Natural killer cell treated with Interleukin-12 subunit alpha and Interleukin-12 subunit beta and Interleukin-15 and Interleukin-18, amount 100 ng/mL, for 72 hours (primary cell): ENCODE data around the gene SRRM5. TPM values are rescaled to one million over a fixed set of nuclear protein-coding genes. Genes with fewer than 3 reads are reported as not detected.
"Not testable (repeated sequence)": the region's sequence is repeated elsewhere in the genome, so short reads cannot be mapped to it uniquely, and the experiment has no call there.

Experiments used
- ATAC-seq, 2 donors: fragments of 150-1000 bp; cut with Tn5 transposase in 1 of 2; sonication (Bioruptor Pico), chemical (Tn5 transposase) in 1 of 2; 2 replicates each; pipeline ENCODE4 v1.10.0; 2021
- DNase-seq: peaks from one replicate; pipeline ENCODE4 v3.0.0; 2022; ENCODE audit warnings: low spot score
- H3K27ac Mint-ChIP-seq, 2 donors: 1 replicate in 1 of 2; 2 replicates in 1 of 2; pipeline ENCODE4 v1.8.0; 2022; ENCODE audit warnings: mixed read lengths in 2 of 2, mild to moderate bottlenecking in 1 of 2, moderate library complexity in 1 of 2
- H3K27me3 Mint-ChIP-seq, 2 donors: 1 replicate in 1 of 2; 2 replicates in 1 of 2; pipeline ENCODE4 v1.8.0; 2022; ENCODE audit warnings: mixed read lengths in 2 of 2
- H3K36me3 Mint-ChIP-seq: one replicate; pipeline ENCODE4 v1.8.0; 2022; ENCODE audit warnings: mixed read lengths
- H3K4me1 Mint-ChIP-seq, 2 donors: 1 replicate in 1 of 2; 2 replicates in 1 of 2; pipeline ENCODE4 v1.8.0; 2022; ENCODE audit warnings: low read depth in 2 of 2, mixed read lengths in 2 of 2, mild to moderate bottlenecking in 1 of 2
- H3K4me3 Mint-ChIP-seq: one replicate; pipeline ENCODE4 v1.8.0; 2022; ENCODE audit warnings: mixed read lengths
- H3K9me3 Mint-ChIP-seq: 2 replicates; pipeline ENCODE4 v1.8.0; 2022; ENCODE audit warnings: mixed read lengths
- total RNA-seq, 2 donors: library from RNA; stranded (reverse); gene quantifications; one replicate each; pipeline ENCODE4 v1.2.3, GENCODE V29; 2022

SRRM5 gene
- total RNA-seq, 2 donors from 2014 or later, result 1.1 to 1.8 TPM

GRCh38 chr19:43628646-43629326 is 16.9 kb downstream of the SRRM5 start:
- peaks cover 14 to 19% of the 10 kb centered on the region in 2 donors for H3K27me3 Mint-ChIP-seq
- no peaks in the 10 kb centered on the region for H3K9me3 Mint-ChIP-seq
- DNase-seq (peak; percentile 25), ATAC-seq (no peak)
- H3K36me3 Mint-ChIP-seq, result no peaks in the 10 kb centered on the region
- H3K4me3 Mint-ChIP-seq, result no peak overlapping the region
- peaks cover 0 to 11% of the 10 kb centered on the region in 2 donors for H3K4me1 Mint-ChIP-seq
- no peak overlapping the region for H3K27ac Mint-ChIP-seq

- H3K27me3 Mint-ChIP-seq, result peaks cover 14 to 19% of the 10 kb centered on the region in 2 donors
- no peaks in the 10 kb centered on the region for H3K36me3 Mint-ChIP-seq
- DNase-seq (no peak), ATAC-seq (no peak)
- no peak overlapping the region for H3K4me3 Mint-ChIP-seq
- peaks cover 0 to 3% of the 10 kb centered on the region in 2 donors for H3K4me1 Mint-ChIP-seq
- no peak overlapping the region for H3K27ac Mint-ChIP-seq
- no peaks in the 10 kb centered on the region for H3K9me3 Mint-ChIP-seq
These were observed 19.6 kb downstream of the SRRM5 start for GRCh38 chr19:43631491-43631890.

DNA sequence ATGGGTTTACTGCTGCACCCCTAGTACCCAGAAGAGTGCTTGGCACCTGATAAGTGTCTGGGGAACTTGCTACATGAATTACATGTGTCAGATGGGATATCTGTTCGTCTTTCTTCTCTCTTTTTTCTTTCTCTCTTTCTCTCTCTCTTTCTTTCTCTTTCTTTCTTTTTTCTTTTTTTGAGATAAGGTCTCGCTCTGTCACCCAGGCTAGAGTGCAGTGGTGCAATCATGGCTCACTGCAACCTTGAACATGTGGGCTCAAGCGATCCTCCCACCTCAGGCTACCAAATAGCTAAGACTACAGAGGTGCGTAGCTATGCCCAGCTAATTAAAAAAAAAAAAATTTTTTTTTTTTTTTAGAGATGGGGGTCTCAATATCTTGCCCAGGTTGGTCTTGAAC is 21.6 kb downstream of the SRRM5 start:
- Mint-ChIP-seq H3K36me3 (no peaks in the 10 kb centered on the region), H3K4me1 (peaks cover 0 to under 1% of the 10 kb centered on the region in 2 donors), H3K27ac (no peak overlapping the region), H3K4me3 (no peak overlapping the region), H3K9me3 (no peaks in the 10 kb centered on the region), H3K27me3 (peaks cover 22 to 38% of the 10 kb centered on the region in 2 donors)
- DNase-seq, result no peak
- ATAC-seq, result no peak

DNA sequence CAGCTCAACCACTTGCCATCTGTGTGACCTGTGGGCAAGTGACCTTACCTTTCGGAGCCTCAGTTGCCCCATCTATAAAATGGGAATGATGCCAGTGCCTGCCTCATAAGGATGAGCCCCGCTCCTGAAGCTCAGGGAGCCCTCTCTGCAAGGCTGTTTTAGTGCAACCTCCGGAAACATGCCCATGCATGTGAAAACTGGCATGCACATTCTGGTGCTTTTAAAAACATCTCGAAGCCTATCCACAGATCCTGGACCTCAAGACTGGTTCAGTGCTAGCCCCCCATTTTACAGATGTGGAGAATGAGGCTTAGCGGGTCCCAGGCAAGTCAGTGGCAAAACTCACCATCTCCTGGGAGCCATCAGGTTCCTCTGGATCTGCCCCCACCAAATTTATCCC is 22.2 kb downstream of the SRRM5 start:
- ATAC-seq, result no peak
- no peak overlapping the region for H3K4me3 Mint-ChIP-seq
- H3K9me3 Mint-ChIP-seq, result no peaks in the 10 kb centered on the region
- DNase-seq, result peak; percentile 25
- H3K4me1 Mint-ChIP-seq, result peaks cover 5 to 6% of the 10 kb centered on the region in 2 donors
- peaks cover 27 to 44% of the 10 kb centered on the region in 2 donors for H3K27me3 Mint-ChIP-seq
- no peaks in the 10 kb centered on the region for H3K36me3 Mint-ChIP-seq
- H3K27ac Mint-ChIP-seq, result no peak overlapping the region

DNA sequence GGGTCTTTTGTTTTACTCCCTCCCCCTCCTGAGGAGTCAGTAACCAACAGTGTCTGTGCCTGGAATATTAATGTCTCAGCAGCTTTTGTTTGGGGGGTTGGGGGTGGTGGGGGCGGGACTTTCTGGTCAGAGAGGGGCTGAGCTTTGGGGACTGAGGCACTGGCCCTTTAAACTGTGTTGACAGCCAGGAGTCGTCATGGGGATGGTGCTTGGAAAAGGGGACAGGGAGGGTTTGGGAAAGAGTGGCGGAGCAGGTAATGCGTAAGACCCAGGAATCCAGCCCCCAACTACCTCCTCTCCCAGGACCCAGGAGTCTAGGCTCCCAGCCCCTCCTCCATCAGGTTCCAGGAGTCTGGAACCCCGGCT is 22.6 kb downstream of the SRRM5 start:
- Mint-ChIP-seq H3K4me1 (peaks cover 7 to 9% of the 10 kb centered on the region in 2 donors), H3K9me3 (no peaks in the 10 kb centered on the region), H3K36me3 (no peaks in the 10 kb centered on the region)

GRCh38 chr19:43634872-43635560 is 23.1 kb downstream of the SRRM5 start:
- H3K27ac Mint-ChIP-seq, result no peak overlapping the region
- H3K4me3 Mint-ChIP-seq, result no peak overlapping the region

More for the DNA sequence above, 22.6 kb downstream of the SRRM5 start:
- ATAC-seq (no peak), DNase-seq (no peak)
- Mint-ChIP-seq H3K27ac (no peak overlapping the region), H3K27me3 (peaks cover 28 to 48% of the 10 kb centered on the region in 2 donors), H3K4me3 (no peak overlapping the region)

DNA sequence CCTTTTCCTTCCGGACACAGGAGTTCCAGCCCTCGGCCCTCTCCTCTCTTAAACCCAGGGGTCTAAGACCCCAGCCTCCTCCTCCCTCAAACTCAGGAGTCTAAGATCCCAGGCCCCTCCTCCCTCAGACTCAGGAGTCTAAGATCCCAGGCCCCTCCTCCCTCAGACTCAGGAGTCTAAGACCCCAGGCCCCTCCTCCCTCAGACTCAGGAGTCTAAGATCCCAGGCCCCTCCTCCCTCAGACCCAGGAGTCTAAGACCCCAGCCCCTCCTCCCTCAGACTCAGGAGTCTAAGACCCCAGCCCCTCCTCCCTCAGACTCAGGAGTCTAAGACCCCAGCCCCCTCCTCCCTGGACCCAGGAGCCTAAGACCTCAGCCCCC is 23.7 kb downstream of the SRRM5 start:
- not testable (repeated sequence) for DNase-seq, H3K27ac Mint-ChIP-seq, H3K9me3 Mint-ChIP-seq, H3K4me3 Mint-ChIP-seq, ATAC-seq, H3K36me3 Mint-ChIP-seq
- H3K4me1 Mint-ChIP-seq, result peaks cover 9 to 11% of the 10 kb centered on the region in 2 donors
- peaks cover 29 to 48% of the 10 kb centered on the region in 2 donors for H3K27me3 Mint-ChIP-seq

More at GRCh38 chr19:43634872-43635560, 23.1 kb downstream of the SRRM5 start:
- H3K27me3 Mint-ChIP-seq, result peaks cover 28 to 48% of the 10 kb centered on the region in 2 donors
- H3K36me3 Mint-ChIP-seq, result no peaks in the 10 kb centered on the region
- no peaks in the 10 kb centered on the region for H3K9me3 Mint-ChIP-seq
- H3K4me1 Mint-ChIP-seq, result peaks cover 7 to 9% of the 10 kb centered on the region in 2 donors
- ATAC-seq (no peak), DNase-seq (peak; percentile 31)

DNA sequence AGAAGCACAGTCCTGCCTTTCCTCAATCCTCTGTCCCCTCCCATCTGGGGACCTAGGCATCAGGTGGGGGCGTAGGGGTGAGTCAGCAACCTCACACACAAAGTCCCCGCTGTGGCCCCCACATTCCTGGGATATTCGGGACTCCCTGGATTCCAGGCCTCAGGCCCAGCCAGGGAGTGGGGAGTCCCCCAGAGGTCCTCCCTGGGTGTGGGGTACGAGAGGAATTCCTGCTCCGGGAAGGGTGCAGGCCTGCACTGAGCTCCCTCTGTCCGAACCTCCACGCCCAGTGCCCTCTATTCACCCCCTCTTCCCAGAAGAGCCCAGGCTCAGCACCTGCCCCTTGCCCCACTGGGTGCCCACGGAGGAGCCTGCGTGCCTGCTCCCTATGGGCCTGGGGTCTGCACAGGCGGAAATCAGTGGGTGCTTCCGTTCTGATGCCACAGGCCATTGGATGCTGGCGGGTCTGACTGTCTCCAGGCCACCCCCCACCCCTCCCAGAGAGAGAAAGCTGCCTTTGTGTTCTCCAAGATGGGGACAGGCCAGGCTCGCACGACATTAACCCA is 24.3 kb downstream of the SRRM5 start:
- Mint-ChIP-seq H3K4me1 (peaks cover 9 to 13% of the 10 kb centered on the region in 2 donors), H3K27ac (no peak overlapping the region), H3K4me3 (no peak overlapping the region), H3K27me3 (peaks cover 32 to 52% of the 10 kb centered on the region in 2 donors), H3K9me3 (no peaks in the 10 kb centered on the region), H3K36me3 (no peaks in the 10 kb centered on the region)
- ATAC-seq (no peak), DNase-seq (no peak)

DNA sequence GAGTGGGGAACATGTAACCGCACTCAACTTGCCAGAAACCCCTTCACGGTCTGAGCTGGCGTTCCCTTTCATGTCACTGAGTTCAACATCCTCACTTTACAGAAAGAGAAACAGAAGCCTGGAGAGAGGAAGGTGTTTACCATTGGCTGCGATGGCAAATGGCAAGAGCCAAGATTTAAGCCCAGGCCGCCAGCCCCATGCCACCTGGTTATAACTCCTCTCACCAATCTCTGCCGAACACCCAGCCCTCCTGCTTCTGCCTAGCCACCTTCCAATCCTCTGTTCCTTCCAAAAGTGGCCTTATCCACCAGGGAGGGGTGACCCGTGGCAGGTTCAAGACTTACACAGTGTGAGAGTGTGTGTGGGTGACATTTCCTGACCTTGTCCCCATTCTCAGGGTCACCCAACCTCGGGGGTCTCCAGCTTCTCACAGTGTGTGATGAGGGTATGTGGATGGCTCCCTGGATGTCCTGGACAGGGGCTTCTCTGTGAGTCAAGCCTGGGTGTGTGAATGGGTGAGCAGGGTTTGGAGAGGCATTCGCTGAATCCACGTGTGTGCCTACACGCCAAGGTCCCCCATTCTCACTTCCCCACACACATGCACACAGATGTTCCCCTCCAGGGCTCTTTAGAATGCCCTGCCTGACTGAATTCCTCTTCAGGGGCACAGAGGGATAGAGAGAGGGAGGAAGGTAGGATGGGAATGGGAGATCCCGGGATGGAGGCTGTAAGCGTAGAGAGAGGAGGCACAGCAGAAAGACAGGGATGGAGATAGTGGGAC is 26.5 kb downstream of the SRRM5 start:
- H3K27me3 Mint-ChIP-seq, result peaks cover 28 to 42% of the 10 kb centered on the region in 2 donors

GRCh38 chr19:43638995-43639518 is 27.2 kb downstream of the SRRM5 start:
- no peaks in the 10 kb centered on the region for H3K9me3 Mint-ChIP-seq
- DNase-seq, result no peak
- H3K27ac Mint-ChIP-seq, result no peak overlapping the region
- peak overlapping the region; percentile 73 for H3K4me3 Mint-ChIP-seq
- no peaks in the 10 kb centered on the region for H3K36me3 Mint-ChIP-seq
- peaks cover 9 to 13% of the 10 kb centered on the region in 2 donors for H3K4me1 Mint-ChIP-seq
- no peak for ATAC-seq
- H3K27me3 Mint-ChIP-seq, result peaks cover 25 to 38% of the 10 kb centered on the region in 2 donors

More for the DNA sequence above, 26.5 kb downstream of the SRRM5 start:
- ATAC-seq, result no peak
- no peaks in the 10 kb centered on the region for H3K9me3 Mint-ChIP-seq
- peak; percentile 50 for DNase-seq
- H3K4me1 Mint-ChIP-seq, result peaks cover 9 to 13% of the 10 kb centered on the region in 2 donors
- peak overlapping the region; percentile 73 for H3K4me3 Mint-ChIP-seq
- H3K27ac Mint-ChIP-seq, result no peak overlapping the region
- no peaks in the 10 kb centered on the region for H3K36me3 Mint-ChIP-seq

DNA sequence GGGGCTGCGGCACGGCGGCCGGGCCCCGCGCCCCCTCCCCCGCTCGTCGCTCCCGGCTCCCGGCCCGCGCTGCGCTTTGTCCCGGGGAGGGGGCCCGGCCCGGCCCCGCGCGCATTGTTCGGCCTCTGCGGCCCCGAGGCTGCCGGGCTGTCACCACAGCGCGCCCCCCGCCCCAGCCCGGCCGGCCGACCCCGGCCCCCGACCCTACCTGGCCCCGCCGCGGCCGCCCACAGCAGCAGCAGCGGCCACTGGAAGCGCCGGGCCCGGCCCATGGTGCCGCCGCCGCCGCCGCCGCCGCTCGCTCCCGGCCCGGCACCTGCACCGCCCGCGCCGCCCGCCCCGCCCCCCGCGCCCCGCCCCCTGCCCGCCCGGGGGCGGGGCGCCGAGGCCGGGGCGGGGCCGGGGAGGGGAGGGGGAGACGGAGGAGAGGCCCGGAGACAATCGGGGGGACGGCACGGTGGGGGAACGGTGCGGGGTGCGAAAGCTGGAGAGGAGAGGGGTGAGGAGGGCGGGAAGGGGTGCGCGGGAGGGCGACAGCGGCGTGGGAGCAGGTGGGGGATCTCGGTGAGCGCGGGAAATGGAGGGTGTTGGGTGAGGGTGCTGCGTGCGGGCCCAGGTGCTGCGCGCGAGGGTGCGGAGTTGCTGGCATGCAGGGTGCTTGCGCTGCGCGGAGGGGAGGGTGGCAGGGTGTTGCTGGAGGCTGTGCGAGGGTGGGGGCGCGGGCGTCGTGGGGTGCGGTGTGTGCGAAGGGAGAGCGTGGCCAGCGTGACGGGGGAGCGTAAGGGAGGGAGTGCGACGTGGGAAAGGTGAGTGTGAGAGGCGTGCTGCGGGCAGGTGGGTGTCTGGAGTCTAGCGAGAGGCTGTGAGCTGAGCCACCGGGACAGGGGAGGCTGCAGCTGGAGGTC is 27.9 kb downstream of the SRRM5 start, which contains the start of gene CADM4:
Gene CADM4, minus strand, starts transcription at position 332 of the 905 bp plus-strand sequence. Its CDS starts 60 bp downstream, at position 272.
- peaks cover 25 to 38% of the 10 kb centered on the region in 2 donors for H3K27me3 Mint-ChIP-seq
- H3K36me3 Mint-ChIP-seq, result no peaks in the 10 kb centered on the region
- DNase-seq, result peak; percentile 60
- peaks cover 9 to 13% of the 10 kb centered on the region in 2 donors for H3K4me1 Mint-ChIP-seq
- peak; percentile 82 to 89 for ATAC-seq
- H3K4me3 Mint-ChIP-seq, result peak within 1 kb of the TSS; percentile 73
- H3K9me3 Mint-ChIP-seq, result no peaks in the 10 kb centered on the region
- H3K27ac Mint-ChIP-seq, result no peak within 1 kb of the TSS

DNA sequence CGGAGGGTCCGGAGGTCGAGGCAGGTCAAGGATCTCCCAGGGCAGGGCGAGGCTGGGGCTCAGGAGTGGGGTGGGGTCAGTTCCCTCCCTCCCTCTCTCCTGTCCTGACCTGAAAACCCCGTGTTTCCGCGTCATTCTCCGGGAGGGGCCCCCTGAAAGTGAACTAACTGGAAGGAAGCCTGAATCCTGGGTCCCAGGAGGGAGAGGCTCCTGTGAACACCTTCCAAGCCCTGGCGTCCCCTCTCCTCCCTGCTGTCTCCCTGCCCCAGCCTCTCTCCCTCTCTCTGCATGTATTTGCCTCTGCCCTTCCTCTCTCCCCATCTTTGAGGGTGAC is 28.5 kb downstream of the SRRM5 start:
- H3K4me1 Mint-ChIP-seq, result peaks cover 9 to 13% of the 10 kb centered on the region in 2 donors
- ATAC-seq (no peak), DNase-seq (peak; percentile 48)
- no peaks in the 10 kb centered on the region for H3K9me3 Mint-ChIP-seq
- peaks cover 25 to 38% of the 10 kb centered on the region in 2 donors for H3K27me3 Mint-ChIP-seq
- H3K4me3 Mint-ChIP-seq, result peak overlapping the region; percentile 70
- no peak overlapping the region for H3K27ac Mint-ChIP-seq
- no peaks in the 10 kb centered on the region for H3K36me3 Mint-ChIP-seq
